ENCODE data around the gene ATP9B. TPM values are rescaled to one million over a fixed set of nuclear protein-coding genes. Genes with fewer than 3 reads are reported as not detected.

The ATP9B gene
- polyA plus RNA-seq, 3 donors: 7.2 to 20.3 (median 14.0) TPM

DNA sequence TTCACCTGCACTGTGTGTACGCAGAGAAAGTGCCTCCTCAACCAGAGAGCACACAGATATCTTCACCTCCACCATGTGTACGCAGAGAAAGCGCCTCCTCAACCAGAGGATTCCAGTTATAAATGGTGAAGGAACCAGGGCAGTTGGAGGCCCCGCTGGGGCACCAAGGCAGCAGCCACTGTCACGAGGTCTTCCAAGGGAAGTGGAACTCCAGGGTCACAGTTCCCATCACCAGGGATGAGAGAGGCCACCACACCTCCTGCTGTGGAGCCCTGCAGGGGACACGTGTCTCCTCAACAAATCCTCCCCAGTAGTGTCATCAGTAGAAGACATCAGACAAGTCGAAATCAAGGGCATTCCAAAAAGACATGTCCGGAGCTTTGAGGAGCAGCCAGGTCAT is 298.3 kb downstream of the ATP9B start:
- no peaks in the 10 kb centered on the region for H3K9me3 ChIP-seq (replicated peaks in 1 of 2; ENCODE audit: control insufficient read depth in 1 of 2, insufficient read depth in 1 of 2, low read length in 2 of 2)
- no peak overlapping the region for H3K4me2 ChIP-seq (replicated peaks; ENCODE audit: extremely low read depth, low read length, poor library complexity, severe bottlenecking)
- no peak overlapping the region for H2AFZ ChIP-seq (ENCODE audit: insufficient read depth, low read depth, low read length, poor library complexity, severe bottlenecking)
- intact Hi-C loops (cut with micrococcal nuclease): no loop called here
- 69% methylated on average over 5 of the region's 8 CpGs for WGBS (ENCODE audit: insufficient coverage)
- H3K27ac ChIP-seq (ENCODE audit: low read depth in 1 of 2, low read length in 2 of 2): no peak overlapping the region
- Mint-ChIP-seq H3K4me3 (no peak overlapping the region), H3K9me3 (peaks cover 0 to 4% (median 0%) of the 10 kb centered on the region in 7 donors), H3K4me1 (peaks cover 10% of the 10 kb centered on the region), H3K36me3 (peaks cover 43 to 72% of the 10 kb centered on the region in 2 donors), H3K27ac (no peak overlapping the region), H3K27me3 (ENCODE audit: low read depth in 3 of 3) (peaks cover 0 to 3% (median 0%) of the 10 kb centered on the region in 3 donors)
- peaks cover 5 to 25% of the 10 kb centered on the region in 2 donors for H3K36me3 ChIP-seq (replicated peaks in 1 of 2; ENCODE audit: control insufficient read depth in 1 of 2, insufficient read depth in 2 of 2, low read length in 2 of 2)
- no peak for DNase-seq
- no peaks in the 10 kb centered on the region for H3K4me1 ChIP-seq (ENCODE audit: control insufficient read depth in 1 of 2, insufficient read depth in 2 of 2, low read length in 2 of 2)
- H3K79me2 ChIP-seq (ENCODE audit: insufficient read depth, low read length): no peaks in the 10 kb centered on the region
- no peak overlapping the region for H3K4me3 ChIP-seq (replicated peaks in 1 of 3; ENCODE audit: low read depth in 2 of 3, low read length in 3 of 3)
- H4K20me1 ChIP-seq (ENCODE audit: insufficient read depth, low read length): no peaks in the 10 kb centered on the region
- no peak overlapping the region for H3K9ac ChIP-seq (ENCODE audit: insufficient read depth, low read length, poor library complexity, severe bottlenecking)
- H3K27me3 ChIP-seq (ENCODE audit: control insufficient read depth in 2 of 2, insufficient read depth in 2 of 2, low read length in 2 of 2): no peaks in the 10 kb centered on the region
- TF ChIP-seq, protein P1, sequence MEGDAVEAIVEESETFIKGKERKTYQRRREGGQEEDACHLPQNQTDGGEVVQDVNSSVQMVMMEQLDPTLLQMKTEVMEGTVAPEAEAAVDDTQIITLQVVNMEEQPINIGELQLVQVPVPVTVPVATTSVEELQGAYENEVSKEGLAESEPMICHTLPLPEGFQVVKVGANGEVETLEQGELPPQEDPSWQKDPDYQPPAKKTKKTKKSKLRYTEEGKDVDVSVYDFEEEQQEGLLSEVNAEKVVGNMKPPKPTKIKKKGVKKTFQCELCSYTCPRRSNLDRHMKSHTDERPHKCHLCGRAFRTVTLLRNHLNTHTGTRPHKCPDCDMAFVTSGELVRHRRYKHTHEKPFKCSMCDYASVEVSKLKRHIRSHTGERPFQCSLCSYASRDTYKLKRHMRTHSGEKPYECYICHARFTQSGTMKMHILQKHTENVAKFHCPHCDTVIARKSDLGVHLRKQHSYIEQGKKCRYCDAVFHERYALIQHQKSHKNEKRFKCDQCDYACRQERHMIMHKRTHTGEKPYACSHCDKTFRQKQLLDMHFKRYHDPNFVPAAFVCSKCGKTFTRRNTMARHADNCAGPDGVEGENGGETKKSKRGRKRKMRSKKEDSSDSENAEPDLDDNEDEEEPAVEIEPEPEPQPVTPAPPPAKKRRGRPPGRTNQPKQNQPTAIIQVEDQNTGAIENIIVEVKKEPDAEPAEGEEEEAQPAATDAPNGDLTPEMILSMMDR (IDR thresholded peaks at IDR 0.05): no peak

DNA sequence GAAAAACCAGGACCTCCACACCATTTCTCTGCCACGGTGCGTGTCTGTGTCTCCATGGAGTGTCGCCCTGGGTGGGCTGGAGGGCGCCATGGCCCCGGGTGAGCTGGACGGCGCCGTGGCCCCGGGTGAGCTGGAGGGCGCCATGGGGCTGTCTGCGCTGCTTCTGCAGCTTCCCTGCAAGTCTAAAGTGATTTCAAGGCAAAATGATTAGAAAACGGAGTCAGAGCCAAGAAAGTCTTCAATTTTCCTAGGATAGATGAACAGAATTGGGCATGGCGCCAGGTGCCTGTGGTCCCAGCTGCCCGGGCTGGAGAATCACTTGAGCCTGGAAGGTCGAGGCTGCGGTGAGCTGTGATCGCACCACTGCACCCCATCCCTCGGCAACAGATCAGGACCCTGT is 298.8 kb downstream of the ATP9B start:
- no peak for DNase-seq
- Mint-ChIP-seq H3K9me3 (peaks cover 0 to 4% (median 0%) of the 10 kb centered on the region in 7 donors), H3K27me3 (ENCODE audit: low read depth in 3 of 3) (peaks cover 0 to 3% (median 0%) of the 10 kb centered on the region in 3 donors), H3K36me3 (peaks cover 47 to 71% of the 10 kb centered on the region in 2 donors), H3K4me1 (peaks cover 10% of the 10 kb centered on the region), H3K4me3 (no peak overlapping the region), H3K27ac (no peak overlapping the region)
- Histone ChIP-seq H3K27ac (ENCODE audit: low read depth in 1 of 2, low read length in 2 of 2) (no peak overlapping the region), H3K27me3 (ENCODE audit: control insufficient read depth in 2 of 2, insufficient read depth in 2 of 2, low read length in 2 of 2) (no peaks in the 10 kb centered on the region), H3K36me3 (replicated peaks in 1 of 2; ENCODE audit: control insufficient read depth in 1 of 2, insufficient read depth in 2 of 2, low read length in 2 of 2) (peaks cover 2 to 23% of the 10 kb centered on the region in 2 donors), H4K20me1 (ENCODE audit: insufficient read depth, low read length) (no peaks in the 10 kb centered on the region), H3K4me1 (ENCODE audit: control insufficient read depth in 1 of 2, insufficient read depth in 2 of 2, low read length in 2 of 2) (no peaks in the 10 kb centered on the region), H2AFZ (ENCODE audit: insufficient read depth, low read depth, low read length, poor library complexity, severe bottlenecking) (no peak overlapping the region), H3K4me2 (replicated peaks; ENCODE audit: extremely low read depth, low read length, poor library complexity, severe bottlenecking) (no peak overlapping the region), H3K9ac (ENCODE audit: insufficient read depth, low read length, poor library complexity, severe bottlenecking) (no peak overlapping the region), H3K79me2 (ENCODE audit: insufficient read depth, low read length) (no peaks in the 10 kb centered on the region), H3K4me3 (replicated peaks in 1 of 3; ENCODE audit: low read depth in 2 of 3, low read length in 3 of 3) (no peak overlapping the region), H3K9me3 (replicated peaks in 1 of 2; ENCODE audit: control insufficient read depth in 1 of 2, insufficient read depth in 1 of 2, low read length in 2 of 2) (no peaks in the 10 kb centered on the region)
- intact Hi-C loops (cut with micrococcal nuclease): no loop called here
- 82% methylated on average over 16 of the region's 18 CpGs for WGBS (ENCODE audit: insufficient coverage)
- TF ChIP-seq, protein P1 (IDR thresholded peaks at IDR 0.05): no peak

Data from CD14-positive monocyte (primary cell).